8988T (cell line): Measurements from ENCODE around the gene LHPP.
"Not testable (repeated sequence)": the region's sequence is repeated elsewhere in the genome, so short reads cannot be mapped to it uniquely, and the experiment has no call there.

ENCODE experiments used
- DNase-seq: peaks from one replicate; pipeline ENCODE4 v3.0.0; 2011

Gene LHPP

DNA sequence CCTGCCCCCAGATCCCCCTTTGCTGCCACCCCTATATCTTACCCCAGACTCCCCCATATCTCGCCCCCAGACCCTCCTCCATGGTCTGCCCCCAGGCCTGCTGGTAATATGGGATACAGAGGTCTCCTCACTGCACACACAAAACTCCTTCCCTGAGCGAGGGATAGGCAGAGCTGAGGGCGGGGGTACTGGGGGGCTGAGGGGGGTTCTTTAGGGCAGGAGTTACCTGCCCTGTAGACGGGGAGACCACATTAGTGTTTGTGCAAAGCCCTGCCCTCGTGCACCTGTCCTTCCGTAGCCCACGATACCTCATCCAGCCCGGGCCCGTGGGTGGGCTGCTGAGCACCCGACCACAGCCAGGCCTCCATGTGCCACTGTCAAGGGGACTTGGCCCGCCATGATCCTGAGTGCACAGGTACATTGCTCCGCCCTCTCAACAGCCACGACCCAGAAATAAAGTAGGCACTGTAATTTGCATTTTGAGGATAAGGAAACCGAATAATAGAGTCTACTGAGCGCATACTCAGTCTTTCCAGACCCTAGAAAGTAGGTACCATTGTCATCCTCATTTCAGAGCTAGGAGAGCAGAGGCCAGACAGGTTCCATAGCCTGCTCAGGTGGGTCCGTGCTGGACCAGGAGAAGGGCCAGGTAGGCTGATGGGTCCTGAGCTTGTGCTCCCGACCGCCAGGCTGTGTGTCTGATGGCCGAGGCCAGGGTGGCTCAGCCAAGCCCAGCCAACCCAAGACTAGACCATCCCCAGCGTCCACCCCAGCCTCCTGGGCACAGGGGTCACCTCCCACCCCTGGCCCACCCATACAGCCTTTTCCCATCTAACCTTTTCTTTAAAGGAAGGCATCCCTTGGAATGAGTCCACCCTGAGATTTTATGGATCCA is 115.2 kb downstream of the LHPP start:
- DNase-seq: no peak

- no peak for DNase-seq
Measured at GRCh38 chr10:124577651-124578050, 116.0 kb downstream of the LHPP start.

DNA sequence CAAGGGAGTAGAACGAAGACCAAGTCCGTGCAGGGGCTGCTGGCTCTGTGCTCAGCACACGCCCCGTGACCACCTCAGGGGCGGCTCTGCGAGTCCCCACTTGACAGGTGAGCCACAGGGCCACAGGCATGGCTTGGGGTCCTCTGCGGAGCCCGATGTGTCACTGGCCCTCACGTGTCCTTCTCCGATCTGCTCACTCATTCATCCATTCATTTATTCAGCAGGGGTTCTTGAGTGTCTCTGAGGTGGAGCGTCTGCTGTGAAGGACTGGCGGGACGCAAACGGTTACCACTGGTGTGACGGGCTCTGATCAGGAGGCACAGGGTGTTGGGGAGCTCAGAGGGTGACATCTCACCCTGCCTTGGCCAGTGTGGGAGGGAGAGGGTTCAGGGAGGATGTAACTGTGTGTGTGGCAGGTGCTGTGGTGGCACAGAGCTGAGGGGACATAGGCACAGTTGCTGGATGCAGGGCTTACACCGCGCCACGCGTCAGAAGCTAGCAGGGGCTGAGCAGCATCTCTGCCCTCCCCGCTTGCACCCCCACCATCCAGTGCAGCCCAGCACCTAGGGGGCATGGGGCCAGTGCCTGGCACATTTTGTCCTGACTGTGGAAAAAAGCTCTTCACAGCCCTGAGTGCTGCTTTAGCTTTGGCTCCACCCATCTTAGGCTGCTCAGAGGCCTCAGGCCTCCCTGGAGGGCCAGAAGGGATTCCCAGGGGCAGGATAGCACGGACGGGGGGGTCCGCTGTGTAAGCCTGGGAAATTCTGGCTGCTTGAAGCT is 116.8 kb downstream of the LHPP start:
- no peak for DNase-seq

- DNase-seq: no peak
Measured at GRCh38 chr10:124579011-124579399, 117.4 kb downstream of the LHPP start.

GRCh38 chr10:124586142-124586541 is 124.5 kb downstream of the LHPP start:
- DNase-seq: no peak

DNA sequence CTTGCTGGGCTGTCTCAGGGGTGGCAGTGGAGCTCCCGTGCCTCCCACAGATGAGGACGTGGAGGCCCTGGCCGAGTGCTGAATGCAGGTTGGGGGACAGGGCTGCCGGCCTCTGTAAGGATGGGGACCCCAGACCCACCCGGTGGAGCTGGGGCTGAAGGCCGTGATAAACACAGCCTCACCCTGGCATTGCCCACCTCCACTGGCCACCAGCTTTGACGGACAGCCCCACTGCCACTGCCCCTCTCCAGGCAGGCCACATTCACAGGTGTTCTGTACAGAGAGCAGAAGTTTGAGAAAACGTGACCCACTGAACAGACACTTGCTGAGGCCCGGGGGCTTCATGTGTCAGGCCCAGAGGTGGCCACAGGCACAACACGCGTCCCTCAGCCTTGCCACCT is 126.2 kb downstream of the LHPP start:
- no peak for DNase-seq

DNA sequence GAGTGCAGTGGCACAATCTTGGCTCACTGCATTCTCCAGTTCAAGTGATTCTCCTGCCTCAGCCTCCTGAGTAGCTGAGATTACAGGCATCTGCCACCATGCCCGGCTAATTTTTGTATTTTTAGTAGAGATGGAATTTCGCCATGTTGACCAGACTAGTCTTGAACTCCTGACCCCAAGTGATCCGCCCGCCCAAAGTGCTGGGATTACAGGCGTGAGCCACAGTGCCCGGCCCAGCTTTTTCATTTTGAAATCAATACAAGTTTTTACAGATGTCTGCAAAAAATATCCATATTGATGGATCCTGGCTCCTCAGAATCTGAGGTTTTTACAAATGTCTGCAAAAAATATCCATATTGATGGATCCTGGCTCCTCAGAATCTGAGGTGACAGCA is 126.7 kb downstream of the LHPP start:
- DNase-seq: not testable (repeated sequence)

DNA sequence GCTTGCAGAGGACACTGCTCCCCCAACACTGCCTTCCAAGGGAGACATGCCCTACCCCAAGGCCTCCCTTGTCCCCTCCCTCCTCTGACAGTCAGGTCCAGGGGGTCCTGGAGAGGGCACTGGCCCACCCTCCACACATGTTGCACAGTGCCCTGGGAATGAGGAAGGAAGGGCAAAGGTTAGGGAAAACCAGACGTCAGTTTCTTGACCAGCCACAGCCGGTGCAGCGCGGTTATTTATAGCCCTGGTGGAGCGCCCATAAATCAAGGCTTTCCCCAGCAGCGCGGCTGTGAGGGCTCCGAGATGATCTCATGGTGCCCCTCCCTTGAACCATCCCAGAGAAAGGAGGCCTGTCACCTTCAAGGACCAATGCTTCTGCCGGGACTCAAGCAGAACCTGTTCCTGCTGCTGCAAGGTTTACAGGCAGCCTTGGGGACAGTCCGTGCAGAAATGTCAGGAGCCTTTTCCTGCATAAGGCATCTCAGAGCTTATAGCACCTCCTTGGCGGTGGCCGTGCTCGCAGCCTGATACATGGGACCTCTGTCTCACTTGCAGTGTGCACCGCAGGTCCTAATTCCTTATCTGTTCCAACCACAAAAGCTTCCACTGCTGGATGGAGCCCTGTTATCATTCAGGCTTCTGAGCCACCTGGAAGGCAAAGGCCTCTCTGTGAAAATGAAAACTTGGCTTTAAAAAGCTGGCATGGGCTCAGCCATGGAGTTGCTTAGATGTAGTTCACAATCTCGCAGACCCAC is 127.3 kb downstream of the LHPP start:
- DNase-seq: no peak

DNA sequence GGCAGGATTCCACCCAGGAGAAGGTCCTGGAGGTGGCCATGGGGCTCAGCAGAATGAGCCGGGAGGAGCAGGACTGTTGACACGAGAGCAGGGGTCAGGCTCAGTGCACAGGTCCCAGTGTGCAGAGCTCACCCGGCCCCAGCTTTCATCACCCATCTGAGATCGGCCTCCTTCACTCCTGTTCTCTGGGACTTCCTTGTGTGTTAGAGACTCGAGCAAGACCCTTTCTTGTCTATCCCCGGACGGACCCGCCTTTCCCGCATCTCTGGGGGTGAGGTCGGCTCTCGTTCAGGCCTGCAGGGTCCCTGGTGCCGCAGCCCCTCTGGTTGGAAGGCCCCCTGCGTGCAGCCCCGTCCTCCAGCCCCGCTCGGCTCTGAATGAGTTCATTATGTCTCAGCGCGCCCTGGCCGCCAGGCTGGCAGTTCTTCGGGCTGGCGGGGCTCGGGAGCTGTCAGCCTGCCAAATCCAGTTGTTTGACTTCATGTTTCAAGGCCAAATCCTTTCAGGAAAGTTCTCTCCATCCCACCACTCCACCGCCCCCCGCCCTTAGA is 127.9 kb downstream of the LHPP start:
- DNase-seq: no peak

DNA sequence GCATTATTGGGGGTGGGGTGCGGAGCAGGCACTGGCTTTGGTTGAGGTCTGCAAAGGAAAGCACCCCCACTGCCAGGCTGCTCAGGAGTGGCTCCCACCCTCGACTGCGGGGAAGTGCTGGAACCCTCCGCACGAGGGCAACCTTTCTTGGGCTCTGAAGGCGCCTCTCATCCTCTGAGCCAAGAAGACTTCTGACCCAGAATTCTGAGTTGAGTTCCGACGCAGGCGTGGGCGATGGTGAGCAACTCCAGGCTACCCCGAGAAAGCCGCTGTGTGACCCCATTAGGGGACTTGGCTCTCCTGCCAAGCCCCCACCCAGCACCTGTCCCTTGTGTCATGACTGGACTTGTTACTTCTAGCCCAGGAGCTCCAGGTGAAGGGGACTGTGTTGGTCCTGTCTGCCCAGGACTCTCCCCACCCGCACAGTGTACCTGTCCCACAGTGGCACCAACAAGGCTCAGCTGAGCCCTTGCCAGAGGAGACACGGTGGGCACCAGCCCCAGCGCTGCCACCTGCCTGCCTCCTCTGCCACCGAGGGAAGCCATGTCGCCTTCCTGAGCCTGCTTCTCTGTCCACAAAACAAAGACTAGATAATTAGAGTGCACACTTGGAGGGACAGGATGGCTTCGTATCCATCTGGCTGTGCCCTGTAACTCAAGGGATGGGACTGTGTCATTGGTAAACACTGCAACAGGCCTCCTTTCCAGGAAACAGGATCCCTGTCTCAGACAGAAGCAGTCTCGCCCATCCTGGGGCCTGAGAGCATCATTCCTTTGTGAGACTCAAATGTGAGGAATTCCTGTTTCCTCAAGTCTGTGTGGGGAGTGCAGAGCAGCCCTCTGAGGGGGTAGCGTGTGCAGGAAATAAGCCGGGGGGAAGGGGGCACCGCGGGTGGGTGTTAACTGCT is 128.8 kb downstream of the LHPP start:
- no peak for DNase-seq

GRCh38 chr10:124591123-124591495 is 129.5 kb downstream of the LHPP start:
- no peak for DNase-seq

- no peak for DNase-seq
Measured at GRCh38 chr10:124592101-124592500, 130.5 kb downstream of the LHPP start.

GRCh38 chr10:124592736-124593430 is 131.3 kb downstream of the LHPP start:
- DNase-seq: no peak

- no peak for DNase-seq
Measured at GRCh38 chr10:124593431-124593985, 131.9 kb downstream of the LHPP start.

DNA sequence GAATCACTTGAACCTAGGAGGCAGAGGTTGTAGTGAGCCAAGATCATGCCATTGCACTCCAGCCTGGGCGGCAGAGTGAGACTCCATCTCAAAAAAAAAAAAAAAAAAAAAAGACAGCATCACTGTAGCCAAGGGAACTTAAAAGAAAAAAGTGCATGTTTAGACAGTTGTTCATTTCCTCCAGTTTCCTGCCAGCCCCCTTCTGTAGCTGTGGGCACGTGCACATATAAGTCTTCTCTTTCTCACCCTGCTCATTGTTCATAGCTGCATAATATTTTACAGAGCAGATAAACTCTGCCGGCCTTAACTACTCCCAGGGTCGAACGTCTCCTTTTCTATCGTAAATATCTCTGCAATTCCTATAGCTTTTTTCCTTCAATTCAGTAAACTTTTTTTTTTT is 132.6 kb downstream of the LHPP start:
- DNase-seq: no peak

DNA sequence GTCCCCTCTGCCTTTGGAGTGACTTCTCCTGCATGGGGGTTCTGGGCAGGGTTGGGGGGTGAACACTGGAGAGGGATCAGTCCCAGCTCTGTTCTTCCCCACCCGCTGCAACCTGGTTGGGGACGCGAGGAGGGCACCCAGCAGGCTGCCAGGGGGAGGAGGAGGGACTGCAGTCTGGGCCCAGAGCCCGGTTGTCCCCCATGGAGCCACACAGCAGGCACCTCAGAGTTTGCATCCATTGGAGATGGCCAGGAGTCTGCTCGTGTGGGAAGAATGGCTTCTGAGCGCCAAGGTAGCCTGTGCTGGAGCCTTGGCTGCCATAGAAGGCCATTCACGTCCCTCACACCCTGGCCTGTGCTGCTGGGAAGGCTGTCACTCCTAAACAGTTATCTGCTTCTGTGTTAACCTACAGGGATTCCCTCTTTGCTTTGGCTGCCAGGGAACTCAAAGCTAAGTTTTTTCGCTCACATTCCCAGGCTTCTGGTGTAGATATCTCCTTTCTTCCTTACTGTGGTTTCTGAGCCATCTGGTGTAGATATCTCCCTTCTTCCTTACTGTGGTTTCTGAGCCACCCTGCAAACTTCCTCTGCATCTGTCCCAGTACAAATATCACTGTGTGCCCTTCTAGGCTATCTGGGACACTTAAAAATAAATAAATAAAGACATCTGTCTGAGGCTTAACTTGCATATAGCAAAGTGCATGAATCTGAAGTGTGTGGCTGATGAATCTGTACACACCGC is 133.7 kb downstream of the LHPP start:
- DNase-seq: no peak

DNA sequence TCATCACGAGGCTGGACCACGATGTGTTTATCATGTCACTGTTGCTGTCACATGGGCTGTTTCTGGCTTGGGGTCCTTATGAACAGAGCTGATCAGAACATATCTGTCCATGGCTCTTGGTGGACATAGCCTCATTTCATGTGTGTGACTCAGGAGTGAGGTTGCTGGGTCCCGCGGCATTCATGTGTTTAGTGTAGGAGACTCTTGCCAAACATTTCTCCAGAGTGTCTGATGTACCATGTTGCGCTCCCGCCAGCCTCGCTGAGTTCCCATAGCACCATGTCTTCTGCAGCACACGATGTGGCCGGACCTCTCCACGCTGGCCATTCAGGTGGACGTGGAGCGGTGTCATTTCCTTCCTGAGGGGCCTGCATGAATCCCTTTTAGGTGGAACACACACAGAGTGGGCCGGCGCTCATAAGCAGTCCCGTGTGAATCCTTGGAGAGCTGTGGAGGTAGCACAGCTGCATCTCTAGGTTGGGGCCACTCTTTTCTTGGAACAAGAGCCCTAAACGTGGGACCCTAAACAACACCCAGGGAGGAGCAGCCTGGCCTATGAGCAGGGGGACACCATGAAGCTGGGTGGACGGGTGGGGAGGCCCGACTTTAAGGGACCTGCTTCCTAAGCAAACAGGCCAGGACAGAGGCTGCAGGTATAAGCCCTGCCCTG is 134.6 kb downstream of the LHPP start:
- no peak for DNase-seq

DNA sequence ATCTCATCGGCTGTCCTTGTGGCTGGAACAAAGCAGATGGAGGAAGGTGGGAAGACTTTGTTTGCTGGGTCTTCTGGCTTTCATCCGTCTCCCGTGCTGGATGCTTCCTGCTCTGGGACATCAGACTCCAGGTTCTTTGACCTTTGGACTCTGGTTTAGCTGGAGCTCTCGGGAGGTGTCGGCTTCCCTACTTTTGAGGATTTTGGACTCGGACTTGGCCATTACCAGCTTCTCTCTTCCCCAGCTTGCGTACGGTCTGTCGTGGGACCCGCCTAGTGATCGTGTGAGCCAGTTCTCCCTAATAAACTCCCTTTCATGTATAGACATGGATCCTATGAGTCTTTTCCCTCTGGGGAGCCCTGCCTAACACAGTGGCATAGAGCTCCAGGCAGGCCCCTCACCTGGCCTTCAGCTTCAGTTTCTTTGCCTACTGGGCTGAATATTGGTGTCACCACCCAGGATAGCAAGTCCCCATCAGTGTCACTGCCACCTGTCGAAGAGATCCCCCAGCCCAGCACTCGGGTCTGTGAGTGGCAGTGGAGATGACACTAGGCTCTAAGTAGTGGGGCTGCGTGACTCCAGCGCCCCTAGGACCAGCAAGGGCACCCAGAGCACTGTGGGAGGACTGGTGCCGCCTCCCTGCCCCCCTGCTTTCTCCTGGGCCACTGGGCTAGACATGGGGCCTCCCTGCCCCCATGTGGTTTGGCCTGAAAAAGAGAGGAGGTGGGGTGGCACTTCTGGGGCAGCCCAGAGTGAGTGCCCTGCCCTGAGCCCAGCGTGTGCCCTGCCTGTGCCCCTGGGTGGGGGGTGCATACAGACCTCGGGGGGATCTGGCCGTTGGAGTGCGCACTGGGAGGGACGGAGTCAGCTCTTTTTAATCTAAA is 135.6 kb downstream of the LHPP start:
- DNase-seq: no peak

- DNase-seq: no peak
Measured at GRCh38 chr10:124597846-124598165, 136.2 kb downstream of the LHPP start.
